Measurements from ENCODE around the gene LYVE1. TPM values are rescaled to one million over a fixed set of nuclear protein-coding genes. Genes with fewer than 3 reads are reported as not detected.
A peak's percentile ranks its signal among the peaks of the same experiment; 100 is the strongest.

Gene LYVE1
- total RNA-seq, 4 donors from 2014 or later, result 36.1 to 104 (median 71.9) TPM

- Histone ChIP-seq H3K36me3 (no peaks in the 10 kb centered on the region), H3K4me3 (no peak overlapping the region), H3K9me3 (no peaks in the 10 kb centered on the region), H3K4me1 (peaks cover 0 to 30% (median 11%) of the 10 kb centered on the region in 4 donors), H3K27me3 (no peaks in the 10 kb centered on the region), H3K27ac (peak overlapping the region in 3 of 4 donors; percentile 60 to 80 (median 74))
- DNase-seq (ENCODE audit: low spot score in 2 of 2), result no peak
- TF ChIP-seq CTCF (IDR thresholded peaks at IDR 0.05), result no peak
- TF ChIP-seq EP300 (IDR thresholded peaks at IDR 0.05), result no peak
- TF ChIP-seq POLR2A (IDR thresholded peaks at IDR 0.05), result no peak
- WGBS, 2 donors, result 98% methylated on average over 5 of the region's 5 CpGs
These were observed 35.3 kb upstream of the LYVE1 start for GRCh38 chr11:10603721-10604297.

- Histone ChIP-seq H3K9me3 (no peaks in the 10 kb centered on the region), H3K27ac (no peak overlapping the region), H3K4me1 (peaks cover 0 to 29% (median 14%) of the 10 kb centered on the region in 4 donors), H3K4me3 (no peak overlapping the region), H3K36me3 (no peaks in the 10 kb centered on the region), H3K27me3 (no peaks in the 10 kb centered on the region)
- TF ChIP-seq EP300 (IDR thresholded peaks at IDR 0.05), result no peak
- no peak for TF ChIP-seq CTCF (IDR thresholded peaks at IDR 0.05)
- no peak for TF ChIP-seq POLR2A (IDR thresholded peaks at IDR 0.05)
- DNase-seq (ENCODE audit: low spot score in 2 of 2), result no peak
- WGBS, 2 donors, result 95 to 99% methylated on average over 12 of the region's 12 CpGs
These were observed 34.5 kb upstream of the LYVE1 start for GRCh38 chr11:10602945-10603344.

GRCh38 chr11:10602366-10602765, 33.9 kb upstream of the LYVE1 start:
- Histone ChIP-seq H3K36me3 (no peaks in the 10 kb centered on the region), H3K9me3 (no peaks in the 10 kb centered on the region), H3K4me1 (peaks cover 0 to 27% (median 13%) of the 10 kb centered on the region in 4 donors), H3K27me3 (no peaks in the 10 kb centered on the region), H3K27ac (no peak overlapping the region), H3K4me3 (no peak overlapping the region)
- TF ChIP-seq EP300 (IDR thresholded peaks at IDR 0.05) (no peak), CTCF (IDR thresholded peaks at IDR 0.05) (no peak), POLR2A (IDR thresholded peaks at IDR 0.05) (no peak)
- no peak for DNase-seq (ENCODE audit: low spot score in 2 of 2)
- WGBS, 2 donors, result 94 to 95% methylated on average over 7 of the region's 7 CpGs

GRCh38 chr11:10601837-10602236, 33.4 kb upstream of the LYVE1 start:
- H3K27ac ChIP-seq, result no peak overlapping the region
- no peak for TF ChIP-seq POLR2A (IDR thresholded peaks at IDR 0.05)
- peak in 1 of 2 donors; percentile 29 for TF ChIP-seq EP300 (IDR thresholded peaks at IDR 0.05)
- no peaks in the 10 kb centered on the region for H3K27me3 ChIP-seq
- no peak overlapping the region for H3K4me3 ChIP-seq
- 73 to 81% methylated on average over 6 of the region's 6 CpGs for WGBS, 2 donors
- H3K4me1 ChIP-seq, result peaks cover 0 to 22% (median 11%) of the 10 kb centered on the region in 4 donors
- H3K36me3 ChIP-seq, result no peaks in the 10 kb centered on the region
- no peak for DNase-seq (ENCODE audit: low spot score in 2 of 2)
- H3K9me3 ChIP-seq, result no peaks in the 10 kb centered on the region

- H3K36me3 ChIP-seq, result no peaks in the 10 kb centered on the region
- H3K4me3 ChIP-seq, result no peak overlapping the region
- H3K27me3 ChIP-seq, result no peaks in the 10 kb centered on the region
- WGBS, 2 donors, result 85 to 87% methylated on average over 11 of the region's 11 CpGs
- no peaks in the 10 kb centered on the region for H3K9me3 ChIP-seq
- no peak for TF ChIP-seq EP300 (IDR thresholded peaks at IDR 0.05)
- H3K4me1 ChIP-seq, result peaks cover 0 to 16% (median 6%) of the 10 kb centered on the region in 4 donors
- no peak for DNase-seq (ENCODE audit: low spot score in 2 of 2)
- peak overlapping the region in 1 of 4 donors; percentile 43 for H3K27ac ChIP-seq
These were observed 32.2 kb upstream of the LYVE1 start for GRCh38 chr11:10600570-10601248.
